HuH-7 (cell line): ENCODE results near the gene TCFL5.

Source experiments
- DNase-seq: peaks from one replicate; pipeline ENCODE4 v3.0.0; 2011; ENCODE audit warnings: low spot score

Gene TCFL5

DNA sequence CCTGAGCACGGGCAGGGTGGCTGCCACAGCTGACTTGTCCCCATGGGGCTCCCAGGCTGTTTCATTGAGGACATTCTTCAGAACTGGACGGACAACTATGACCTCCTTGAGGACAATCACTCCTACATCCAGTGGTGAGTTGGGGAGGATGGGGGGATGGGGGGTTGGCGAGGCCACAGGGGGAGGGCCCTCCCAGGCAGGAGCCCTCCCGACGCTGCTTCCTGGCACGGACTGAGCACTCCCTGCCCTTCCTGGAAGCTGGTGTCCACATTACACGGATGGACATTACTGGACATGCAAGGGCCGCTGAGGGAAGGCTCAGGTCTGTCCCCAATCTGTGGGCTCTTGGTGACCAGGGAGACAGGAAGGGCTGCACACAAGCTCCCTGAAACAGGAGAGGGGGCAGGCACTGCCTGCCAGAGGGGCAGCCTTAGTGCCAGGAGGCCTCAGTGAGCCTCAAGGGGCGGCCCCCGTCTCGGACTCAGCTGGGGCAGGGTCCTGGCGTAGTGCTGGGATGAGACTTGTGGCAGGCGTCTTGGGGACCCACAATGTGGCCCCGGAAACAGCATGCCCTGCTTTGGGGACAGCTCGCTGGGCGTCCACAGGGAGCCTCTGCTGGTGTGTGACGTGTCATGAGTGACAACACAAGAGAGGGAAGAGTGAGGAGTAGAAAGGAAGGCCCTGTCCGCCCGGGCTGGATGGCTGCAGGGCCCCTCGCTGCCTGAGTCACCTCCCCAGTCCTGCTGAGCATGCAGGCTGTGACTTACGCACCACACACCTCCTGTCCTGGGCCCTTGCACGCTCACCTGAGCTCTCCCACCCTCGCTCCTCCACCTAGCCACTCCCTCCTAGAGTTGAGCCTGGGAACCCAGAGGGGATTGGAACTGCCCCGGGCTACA, 51.8 kb downstream of the TCFL5 start:
- no peak for DNase-seq

DNA sequence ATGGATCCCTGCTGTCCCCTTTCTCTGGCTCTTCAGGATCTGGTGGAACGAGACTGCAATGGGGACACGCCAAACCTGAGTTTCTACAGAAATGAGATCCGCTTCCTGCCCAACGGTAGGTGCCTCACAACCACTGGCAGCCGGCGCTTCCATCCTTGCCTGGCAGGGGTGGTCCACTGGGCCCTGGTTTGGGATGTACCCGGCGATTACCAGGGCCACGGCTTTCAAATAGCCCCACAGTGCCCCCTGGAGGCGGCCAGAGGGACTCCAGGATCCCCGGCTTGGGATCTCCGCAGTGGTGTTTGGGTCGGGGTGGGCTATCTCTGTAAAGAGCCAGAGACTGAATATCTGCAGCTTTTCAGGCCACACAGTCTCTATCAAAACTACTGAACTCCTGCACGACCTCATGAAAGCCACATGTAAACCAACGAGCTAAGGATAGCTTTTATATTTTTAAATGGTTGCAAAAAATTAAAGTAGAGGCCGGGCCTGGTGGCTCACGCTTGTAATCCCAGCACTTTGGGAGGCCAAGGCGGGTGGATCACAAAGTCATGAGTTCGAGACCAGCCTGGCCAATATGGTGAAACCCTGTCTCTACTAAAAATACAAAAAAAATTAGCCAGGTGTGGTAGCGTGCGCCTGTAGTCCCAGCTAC, 53.3 kb downstream of the TCFL5 start:
- DNase-seq = peak; percentile 96

DNA sequence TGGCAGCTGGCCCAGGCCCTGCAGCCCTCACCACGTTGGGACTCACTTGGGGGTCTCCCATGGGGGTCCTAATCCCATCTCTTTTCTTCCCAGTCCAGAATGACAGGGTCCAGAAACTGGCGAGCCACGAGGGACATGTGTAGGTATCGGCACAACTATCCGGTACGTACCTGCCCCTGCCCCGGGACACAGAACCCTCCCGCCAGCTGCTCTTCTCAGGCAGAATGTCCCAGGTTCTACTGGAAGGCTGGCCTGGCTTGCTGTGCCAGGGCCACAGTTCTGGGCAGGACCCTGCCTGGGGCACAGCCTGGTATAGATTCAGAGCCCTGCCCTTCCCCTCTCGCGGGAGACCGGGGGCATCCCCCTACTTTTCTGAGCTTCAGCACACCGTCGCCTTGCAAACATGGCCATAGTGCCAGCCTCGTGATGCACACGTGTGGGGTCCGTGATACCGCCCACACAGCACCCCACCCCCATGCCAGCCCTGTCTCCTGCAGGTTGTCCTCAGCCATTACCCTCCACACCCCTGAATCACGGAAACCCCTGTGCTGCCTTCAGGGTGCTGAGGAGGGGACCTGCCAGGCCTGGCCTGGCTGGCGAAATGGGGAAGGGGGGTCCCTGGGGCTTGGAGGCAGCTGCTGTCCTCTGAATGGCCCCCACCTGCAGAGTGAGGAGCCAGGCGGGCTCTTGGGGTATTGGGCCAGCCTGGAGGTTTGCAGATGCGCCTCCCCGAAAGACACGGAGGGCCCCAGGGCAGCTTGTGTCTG, 54.0 kb downstream of the TCFL5 start:
- DNase-seq = no peak

DNA sequence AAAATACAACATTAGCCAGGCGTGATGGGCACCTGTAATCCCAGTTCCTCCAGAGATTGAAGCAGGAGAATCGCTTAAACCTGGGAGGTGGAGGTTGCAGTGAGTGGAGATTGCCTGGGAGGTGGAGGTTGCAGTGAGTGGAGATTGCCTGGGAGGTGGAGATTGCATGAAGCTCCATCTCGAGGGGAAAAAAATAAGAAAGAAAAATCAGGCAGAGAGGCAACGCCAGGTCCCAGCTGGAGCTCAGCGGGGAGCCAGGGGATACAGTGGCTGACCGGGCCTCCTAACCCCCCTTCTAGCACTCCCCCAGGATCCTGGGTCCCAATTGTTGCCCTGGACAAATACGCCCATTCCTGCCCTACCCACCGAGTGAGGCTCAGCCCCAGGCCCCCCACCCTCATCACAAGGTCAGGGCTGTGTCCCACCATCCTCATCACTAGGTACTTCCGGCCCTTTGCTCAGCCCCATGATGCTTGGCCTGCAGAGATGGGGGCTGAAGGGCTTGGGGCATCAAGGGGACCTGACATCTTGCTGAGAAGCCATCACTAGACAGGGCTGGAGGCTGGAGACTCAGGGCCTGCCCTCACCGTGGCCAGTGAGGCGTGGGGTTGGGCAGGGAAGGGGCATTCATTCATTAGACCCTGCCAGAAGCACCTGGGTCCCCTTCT, 55.1 kb downstream of the TCFL5 start:
- DNase-seq = no peak

DNA sequence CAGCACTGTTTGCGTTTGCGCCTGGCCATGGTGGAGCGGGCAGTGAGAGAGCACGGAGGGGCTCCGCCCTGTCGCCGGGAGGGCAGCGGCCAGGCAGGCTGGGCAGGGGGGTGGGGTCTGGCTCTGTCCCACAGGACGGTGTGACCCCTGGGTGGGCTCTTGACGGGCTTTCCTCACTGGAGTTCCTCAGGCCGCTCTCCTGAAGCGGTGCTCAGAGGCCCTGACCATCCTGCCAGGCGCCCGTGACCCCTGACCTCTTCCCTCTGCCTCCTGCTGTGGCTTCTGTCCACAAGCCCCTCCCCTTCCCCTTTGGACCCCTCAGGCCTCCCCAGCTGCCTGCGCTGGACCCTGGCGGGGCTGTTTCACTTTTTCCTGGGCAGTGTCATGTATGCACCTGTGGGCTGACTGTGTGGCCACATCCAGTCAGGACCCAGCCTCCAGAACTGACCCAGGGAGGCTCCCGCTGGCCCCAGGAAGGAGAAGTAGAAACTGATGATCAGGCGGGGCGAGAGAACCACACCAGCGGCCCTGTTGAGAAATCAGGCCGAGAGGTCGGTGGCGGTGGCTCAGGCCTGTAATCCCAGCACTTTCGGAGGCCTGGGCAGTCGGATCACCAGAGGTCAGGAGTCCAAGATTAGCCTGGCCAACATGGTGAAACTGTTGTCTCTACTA, 55.8 kb downstream of the TCFL5 start:
- peak; percentile 91 for DNase-seq

DNA sequence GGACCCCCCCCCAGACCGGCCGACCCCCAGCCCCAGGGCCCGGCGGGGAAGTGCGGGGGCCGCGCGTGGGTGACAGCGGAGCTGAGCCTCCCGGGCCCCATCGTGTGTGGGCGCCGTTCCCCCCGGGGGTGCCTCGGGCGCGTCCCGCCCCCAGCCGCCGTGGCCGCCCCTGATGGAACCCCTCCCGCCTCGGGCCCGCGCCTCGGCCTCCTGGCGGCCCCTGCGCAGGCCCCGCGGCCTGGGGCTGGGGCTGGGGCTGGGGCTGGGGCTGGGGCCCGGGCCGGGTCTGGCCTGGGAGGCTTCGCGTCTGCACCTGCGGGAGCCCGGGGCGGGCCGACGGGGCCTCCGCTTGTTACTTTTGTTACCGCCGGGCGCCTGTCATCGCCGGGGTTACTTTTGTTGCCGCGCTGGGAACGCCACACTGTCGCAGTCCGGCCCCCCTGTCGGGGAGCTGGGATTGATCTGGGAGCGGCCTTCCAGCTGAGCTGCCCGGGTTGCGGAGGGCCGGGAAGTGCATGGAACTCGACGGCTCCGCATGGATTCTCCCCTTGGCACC, 56.4 kb downstream of the TCFL5 start:
- DNase-seq = no peak

DNA sequence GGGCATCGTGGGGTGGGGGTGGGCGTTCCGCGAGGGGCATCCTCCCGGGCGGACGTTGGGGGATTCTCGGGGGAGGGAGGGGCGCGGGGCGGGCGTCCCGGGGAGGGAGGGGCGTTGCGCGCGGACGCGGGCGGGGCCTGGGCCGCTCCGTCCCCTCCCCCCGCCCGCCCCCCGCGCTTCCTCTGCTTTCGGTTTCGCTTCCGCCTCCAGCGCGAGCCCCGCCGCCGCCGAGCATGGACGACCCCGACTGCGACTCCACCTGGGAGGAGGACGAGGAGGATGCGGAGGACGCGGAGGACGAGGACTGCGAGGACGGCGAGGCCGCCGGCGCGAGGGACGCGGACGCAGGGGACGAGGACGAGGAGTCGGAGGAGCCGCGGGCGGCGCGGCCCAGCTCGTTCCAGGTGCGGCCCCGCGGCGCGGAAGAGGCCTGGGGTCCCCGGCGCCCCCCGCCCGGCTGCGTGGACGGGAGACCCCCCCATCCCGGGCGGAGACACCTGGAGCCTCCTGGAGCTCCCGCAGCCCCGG, 56.9 kb downstream of the TCFL5 start, which contains the start of gene OGFR:
Gene OGFR, plus strand, starts transcription at position 209 of the 528 bp plus-strand sequence. Its CDS starts 25 bp downstream, at position 234.
- peak; percentile 90 for DNase-seq

DNA sequence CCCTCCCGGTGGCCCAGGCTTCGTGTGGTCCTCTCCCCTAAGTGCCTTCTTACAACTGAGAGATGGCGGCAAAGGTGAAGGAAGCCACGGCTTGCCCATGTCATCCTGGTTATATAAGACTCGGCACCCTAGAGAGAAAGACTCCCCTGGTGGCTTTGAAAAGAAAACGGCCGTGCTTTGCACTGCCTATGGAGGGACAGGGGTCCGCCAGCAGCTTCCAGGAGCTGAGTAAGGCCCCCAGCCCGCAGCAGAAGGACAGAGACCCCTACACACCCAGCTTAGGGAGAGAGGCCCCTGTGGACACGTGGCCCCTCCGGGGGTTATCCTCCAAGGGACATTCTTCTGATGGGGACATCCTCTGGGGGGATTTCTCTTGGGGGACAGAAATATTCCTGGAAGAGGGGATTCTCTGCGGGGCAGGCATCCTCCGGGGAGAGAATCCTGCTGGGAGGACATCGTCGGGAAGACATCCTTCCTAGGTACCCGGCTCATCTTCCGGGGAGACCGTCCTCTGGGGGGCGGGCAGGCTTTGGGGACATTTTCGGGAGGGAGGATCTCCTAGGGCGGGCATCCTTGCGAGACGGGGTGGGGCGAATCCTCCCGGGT, 57.5 kb downstream of the TCFL5 start:
- DNase-seq = no peak

DNA sequence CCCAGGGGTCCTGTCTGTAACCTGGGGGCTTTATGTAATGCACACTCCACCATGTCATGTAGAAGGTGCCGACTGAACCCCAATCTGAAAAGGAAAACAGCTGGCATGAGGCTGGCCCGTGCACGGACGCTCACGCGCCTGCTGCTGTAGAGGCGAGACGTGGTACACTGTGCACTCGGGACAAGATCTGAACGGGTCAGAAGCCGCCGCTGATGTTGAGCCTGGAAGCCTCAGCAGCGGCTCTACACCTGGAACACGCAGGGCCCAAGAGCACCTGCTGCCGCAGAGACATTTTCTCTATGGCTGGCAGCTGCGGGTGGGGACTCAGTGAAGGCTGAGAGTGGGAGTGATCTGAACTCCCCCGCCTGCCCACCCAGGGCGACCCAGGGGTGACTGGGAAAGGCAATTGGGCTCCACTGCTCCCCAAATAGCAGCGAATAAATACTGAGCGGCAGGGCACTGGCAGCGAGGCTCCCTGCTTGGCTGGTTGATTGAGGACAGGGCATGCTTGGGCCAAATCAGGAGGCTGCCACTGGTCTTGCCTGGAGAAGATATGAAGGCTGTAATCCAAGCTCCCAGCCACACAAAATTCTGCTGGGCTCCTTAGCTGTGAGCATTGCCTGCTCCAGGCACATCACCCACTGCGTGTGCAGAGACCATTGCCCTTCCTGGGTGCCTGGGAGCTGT, 59.5 kb downstream of the TCFL5 start:
- DNase-seq = no peak

DNA sequence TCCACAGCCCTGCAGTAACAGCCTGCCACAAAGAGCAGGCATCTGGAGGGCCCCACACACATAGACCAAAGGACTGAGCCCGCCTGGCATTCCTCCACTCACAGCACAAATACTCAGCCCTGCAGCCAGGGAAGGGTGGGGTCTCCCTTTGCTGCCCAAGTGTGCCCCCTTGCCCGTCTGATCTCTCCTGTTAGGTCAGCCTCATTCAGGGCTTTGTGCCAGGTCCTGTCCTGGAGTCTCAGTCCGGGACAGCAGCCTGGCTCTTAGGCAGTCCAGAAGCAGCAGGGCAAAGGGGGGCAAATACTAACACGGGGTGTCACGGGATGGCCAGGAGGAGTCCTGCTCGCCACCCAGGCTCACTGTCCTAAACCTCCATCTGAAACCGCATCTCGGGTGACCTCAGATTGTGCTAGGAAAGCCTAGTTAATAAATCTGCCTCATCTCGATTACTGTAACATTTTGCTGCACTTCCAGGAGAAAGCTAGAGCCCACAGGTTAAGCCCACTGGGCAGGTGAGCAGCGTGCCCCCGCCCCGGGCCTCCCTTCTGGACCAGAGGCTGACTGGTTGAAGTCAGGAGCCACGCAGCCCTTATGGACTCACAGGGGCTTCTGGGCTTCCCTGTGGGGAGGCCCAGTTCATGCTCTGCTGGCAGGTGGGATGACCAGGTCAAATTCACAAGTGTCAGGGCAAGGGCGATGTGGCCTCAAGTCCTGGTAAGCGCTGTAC, 60.2 kb downstream of the TCFL5 start:
- no peak for DNase-seq

DNA sequence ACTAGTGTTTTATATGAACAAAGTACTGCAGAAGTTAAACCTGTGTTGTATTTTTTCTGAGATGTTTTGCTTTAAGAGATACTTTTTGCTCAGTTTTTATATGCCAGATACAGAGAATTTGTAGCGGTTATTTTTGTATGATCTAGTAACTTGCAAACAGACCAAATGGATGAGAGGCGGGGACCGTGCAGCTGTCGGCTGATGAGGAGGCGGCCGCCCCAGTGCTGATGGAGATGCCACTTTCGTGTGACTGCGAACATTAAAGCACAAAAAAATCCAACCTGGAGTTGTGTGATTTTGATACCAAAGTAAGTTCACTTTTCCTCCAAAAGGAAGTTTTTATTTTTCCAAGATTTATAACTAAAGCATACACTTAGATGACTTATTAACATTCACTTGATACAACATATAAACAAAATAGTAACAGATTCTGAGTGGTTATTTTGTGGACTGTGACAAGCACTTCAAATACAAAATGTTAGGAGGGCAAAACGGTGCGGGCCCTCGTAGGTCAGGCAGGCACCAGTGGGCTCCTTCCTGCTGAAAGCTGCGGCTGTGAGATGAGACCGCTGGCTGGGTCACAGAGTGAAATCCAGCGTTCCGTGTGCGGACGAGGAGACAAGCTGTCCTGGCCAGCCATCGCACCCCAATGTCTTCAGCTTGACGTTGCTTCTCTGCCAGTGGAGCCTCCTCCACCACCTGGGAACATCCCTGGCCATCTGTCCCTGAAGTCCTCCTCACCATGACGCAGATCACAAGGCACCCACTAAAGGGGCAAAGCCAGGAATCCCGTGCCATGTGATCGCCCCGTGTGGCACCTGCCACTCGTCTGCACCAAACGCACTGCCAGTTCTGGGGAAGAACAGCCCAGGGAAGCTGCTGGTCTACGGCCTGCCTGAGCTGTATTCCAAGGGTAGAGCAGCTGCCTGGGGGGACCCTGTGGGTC, 61.0 kb downstream of the TCFL5 start:
- DNase-seq = no peak

DNA sequence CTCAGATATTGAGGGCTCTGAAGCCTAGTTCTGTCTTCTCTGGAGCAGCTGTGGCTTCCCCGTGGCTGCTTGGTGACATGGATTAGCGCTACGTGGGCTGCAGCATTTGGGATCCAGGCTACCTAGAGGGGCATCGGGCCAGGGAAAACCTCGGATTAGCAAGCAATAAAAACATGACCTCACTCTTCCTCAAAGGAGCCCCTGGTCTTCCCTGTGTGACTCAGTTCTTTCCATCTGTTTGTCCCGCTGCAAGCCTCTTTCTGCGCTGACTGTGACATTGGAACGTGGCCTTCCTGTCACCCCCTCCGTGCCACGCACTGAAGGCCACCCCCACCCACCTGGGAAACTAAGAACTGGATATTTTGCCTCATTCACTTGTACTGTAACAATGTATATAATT, 61.7 kb downstream of the TCFL5 start:
- no peak for DNase-seq

DNA sequence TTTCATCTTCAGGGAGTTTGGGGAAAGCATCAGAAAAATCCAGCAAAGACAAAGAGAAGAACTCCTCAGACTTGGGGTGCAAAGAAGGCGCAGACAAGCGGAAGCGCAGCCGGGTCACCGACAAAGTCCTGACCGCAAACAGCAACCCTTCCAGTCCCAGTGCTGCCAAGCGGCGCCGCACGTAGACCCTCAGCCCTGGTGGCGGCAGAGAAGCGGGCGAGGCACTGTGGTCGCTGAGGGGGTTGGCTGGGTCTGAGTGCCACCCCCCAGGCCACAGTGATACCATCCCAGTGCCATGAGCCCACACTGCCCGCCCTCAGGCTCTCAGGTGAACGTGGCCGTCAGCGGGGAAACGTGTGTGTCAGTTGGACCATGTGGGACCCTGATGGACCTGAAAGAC, 62.2 kb downstream of the TCFL5 start:
- DNase-seq = no peak

DNA sequence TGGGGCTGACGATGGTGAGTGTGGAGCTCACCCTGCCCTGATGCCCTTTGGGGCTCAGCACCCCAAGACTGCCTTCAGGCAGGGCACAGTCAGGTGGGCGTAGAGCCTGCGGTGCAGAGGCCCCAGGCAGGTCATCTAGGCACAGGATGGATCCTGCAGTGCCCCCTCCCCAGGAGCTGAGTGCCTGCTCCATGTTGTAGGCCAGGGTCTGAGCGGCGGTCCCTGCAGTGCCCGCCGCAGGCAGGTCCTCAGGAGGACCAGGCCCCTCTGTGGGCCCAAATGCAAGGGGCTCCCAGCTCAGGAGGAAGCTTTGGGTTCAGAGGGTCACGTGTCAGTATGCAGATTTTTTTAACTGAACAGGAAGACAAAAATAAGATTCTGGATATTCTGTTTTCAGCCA, 62.6 kb downstream of the TCFL5 start:
- no peak for DNase-seq

DNA sequence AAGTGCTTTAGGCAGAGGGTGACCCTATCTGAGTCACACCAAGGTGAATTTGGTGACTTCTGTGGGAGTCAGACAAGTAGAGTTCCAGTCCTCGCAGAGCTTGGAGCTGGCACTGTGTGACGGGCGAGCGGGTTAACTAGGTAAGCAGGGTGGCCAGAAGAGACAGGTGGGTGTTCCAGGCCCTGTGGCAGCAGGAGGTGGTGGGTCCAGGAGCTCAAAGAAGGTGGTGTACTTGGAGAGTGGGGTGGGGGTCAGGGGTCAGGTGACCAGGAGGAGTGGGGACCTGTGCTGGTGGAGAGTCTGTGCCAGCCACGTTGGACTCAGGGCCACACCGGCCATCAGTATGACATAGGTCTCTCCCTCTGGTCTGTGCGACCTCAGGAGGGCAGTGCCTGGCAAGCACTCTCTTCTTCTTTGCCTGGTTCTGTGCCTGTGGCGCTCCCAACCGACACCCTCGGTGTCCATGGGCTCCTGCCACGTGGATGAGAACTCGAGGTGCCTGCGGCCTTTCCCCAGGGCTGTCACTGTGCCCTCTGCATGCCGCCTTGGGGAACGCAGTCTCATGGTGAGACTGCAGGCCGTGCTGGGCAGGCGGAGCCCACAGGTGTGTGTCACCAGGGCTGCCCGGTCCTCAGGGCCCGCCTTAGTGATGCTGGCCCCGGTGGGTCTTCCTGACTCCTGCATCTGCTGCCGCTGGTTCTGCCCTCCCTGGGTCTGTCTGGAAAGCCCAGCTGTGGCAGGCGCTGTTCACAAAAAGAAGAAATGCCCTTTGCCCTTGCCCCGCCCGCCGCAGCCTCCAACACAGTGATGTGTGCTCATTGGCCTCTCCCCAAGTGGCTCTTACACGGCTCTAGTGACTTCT, 63.7 kb downstream of the TCFL5 start:
- DNase-seq = no peak

DNA sequence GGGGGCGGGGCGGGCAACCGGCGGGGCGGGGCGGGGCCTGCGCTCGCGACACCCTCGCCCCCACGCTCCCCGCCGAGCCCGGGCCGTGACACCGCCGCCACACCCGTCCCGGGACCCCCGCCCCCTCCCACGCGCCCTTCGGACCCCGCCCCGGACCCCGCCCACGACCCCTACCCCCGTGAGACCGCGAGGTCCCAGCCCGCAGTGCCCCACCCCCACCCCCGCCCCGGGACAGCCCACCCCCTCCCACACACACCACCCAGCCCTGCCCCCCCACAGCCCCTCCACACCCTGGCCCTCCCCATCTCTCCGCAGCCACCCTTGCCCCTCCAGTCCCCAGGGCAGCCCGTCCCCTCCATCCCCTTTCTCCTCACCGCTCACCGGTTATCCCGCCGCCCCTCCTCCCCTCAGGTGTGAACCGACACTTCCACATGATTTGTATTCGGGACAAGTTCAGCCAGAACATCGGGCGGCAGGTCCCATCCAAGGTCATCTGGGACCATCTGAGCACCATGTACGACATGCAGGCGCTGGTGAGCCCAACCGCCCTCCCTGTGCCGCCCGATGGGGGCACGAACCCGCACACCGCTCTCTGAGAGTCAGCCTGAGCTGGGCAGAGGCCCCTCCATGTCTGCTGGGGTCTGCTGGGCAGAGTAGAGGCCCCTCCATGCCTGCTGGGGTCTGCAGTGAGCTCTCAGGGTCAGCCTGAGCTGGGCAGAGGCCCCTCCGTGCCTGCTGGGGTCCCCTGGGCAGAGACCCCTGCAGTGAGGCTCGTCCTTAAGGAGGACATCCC, 64.7 kb downstream of the TCFL5 start:
- no peak for DNase-seq
